ENCODE measurements around the gene NCR3LG1.

GRCh38 chr11:17314904-17315426 lies 36.6 kb upstream of the NCR3LG1 start:
- no peak for TF ChIP-seq CTCF (IDR thresholded peaks at IDR 0.05)
- TF ChIP-seq EP300 (IDR thresholded peaks at IDR 0.05), result no peak

Data from suprapubic skin (tissue), 3 donors.